GM12865 (cell line): ENCODE results near the gene KIF22.

Experiments
- DNase-seq: peaks from one replicate; pipeline ENCODE4 v3.0.0; 2010; ENCODE audit warnings: low read depth
- H3K4me3 ChIP-seq: 2 replicates; pipeline ENCODE4 v1.5.1; 2011; ENCODE audit warnings: mild to moderate bottlenecking, low read depth, low read length, control low read depth
- TF ChIP-seq, protein P1 (sequence below): IDR thresholded peaks from 2 replicates; pipeline ENCODE4 v1.5.1; 2011; ENCODE audit warnings: low read length, control low read depth, low read depth, inconsistent platforms; ENCODE audit not compliant: insufficient read depth; ENCODE audit errors: missing control alignments

Gene KIF22

DNA sequence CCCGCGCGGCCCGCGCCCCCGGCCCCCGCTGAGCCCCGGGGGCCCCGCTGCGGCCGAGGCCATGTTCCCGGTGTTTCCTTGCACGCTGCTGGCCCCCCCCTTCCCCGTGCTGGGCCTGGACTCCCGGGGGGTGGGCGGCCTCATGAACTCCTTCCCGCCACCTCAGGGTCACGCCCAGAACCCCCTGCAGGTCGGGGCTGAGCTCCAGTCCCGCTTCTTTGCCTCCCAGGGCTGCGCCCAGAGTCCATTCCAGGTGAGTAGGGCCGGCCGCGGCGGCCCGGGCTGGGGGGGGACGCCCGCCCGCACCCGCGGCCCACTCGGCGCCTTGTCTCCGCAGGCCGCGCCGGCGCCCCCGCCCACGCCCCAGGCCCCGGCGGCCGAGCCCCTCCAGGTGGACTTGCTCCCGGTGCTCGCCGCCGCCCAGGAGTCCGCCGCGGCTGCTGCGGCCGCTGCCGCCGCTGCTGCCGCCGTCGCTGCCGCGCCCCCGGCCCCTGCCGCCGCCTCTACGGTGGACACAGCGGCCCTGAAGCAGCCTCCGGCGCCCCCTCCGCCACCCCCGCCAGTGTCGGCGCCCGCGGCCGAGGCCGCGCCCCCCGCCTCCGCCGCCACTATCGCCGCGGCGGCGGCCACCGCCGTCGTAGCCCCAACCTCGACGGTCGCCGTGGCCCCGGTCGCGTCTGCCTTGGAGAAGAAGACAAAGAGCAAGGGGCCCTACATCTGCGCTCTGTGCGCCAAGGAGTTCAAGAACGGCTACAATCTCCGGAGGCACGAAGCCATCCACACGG lies 16.3 kb downstream of the KIF22 start:
- peak; percentile 80 for DNase-seq
- peak overlapping the region; percentile 71 for H3K4me3 ChIP-seq
- TF ChIP-seq, protein P1, sequence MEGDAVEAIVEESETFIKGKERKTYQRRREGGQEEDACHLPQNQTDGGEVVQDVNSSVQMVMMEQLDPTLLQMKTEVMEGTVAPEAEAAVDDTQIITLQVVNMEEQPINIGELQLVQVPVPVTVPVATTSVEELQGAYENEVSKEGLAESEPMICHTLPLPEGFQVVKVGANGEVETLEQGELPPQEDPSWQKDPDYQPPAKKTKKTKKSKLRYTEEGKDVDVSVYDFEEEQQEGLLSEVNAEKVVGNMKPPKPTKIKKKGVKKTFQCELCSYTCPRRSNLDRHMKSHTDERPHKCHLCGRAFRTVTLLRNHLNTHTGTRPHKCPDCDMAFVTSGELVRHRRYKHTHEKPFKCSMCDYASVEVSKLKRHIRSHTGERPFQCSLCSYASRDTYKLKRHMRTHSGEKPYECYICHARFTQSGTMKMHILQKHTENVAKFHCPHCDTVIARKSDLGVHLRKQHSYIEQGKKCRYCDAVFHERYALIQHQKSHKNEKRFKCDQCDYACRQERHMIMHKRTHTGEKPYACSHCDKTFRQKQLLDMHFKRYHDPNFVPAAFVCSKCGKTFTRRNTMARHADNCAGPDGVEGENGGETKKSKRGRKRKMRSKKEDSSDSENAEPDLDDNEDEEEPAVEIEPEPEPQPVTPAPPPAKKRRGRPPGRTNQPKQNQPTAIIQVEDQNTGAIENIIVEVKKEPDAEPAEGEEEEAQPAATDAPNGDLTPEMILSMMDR = no peak

DNA sequence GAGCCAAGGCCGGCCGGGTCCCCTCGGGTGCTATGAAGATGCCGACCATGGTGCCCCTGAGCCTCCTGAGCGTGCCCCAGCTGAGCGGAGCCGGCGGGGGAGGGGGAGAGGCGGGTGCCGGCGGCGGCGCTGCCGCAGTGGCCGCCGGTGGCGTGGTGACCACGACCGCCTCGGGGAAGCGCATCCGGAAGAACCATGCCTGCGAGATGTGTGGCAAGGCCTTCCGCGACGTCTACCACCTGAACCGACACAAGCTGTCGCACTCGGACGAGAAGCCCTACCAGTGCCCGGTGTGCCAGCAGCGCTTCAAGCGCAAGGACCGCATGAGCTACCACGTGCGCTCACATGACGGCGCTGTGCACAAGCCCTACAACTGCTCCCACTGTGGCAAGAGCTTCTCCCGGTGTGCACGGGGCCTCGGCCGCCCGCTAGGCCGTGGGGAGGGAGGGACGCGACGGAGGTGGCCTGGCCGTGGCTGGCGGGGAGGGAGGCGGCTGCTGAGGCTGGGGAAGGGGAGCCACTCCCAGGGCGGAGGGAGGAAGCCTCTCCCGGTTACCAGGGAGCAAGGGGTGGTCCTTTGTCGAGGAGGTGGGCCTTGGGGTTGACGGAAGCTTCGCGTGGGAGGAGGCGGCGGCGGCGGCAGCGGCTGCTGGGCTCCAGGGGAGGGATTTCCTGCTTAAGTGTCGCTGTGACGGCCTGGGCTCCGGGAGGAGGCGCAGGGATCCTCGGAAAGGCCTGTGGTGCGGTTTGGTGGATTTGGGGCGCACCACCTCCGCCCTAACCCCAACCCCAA lies 17.1 kb downstream of the KIF22 start:
- peak overlapping the region; percentile 70 for H3K4me3 ChIP-seq
- peak; percentile 93 for DNase-seq
- TF ChIP-seq, protein P1 = peak; percentile 71

DNA sequence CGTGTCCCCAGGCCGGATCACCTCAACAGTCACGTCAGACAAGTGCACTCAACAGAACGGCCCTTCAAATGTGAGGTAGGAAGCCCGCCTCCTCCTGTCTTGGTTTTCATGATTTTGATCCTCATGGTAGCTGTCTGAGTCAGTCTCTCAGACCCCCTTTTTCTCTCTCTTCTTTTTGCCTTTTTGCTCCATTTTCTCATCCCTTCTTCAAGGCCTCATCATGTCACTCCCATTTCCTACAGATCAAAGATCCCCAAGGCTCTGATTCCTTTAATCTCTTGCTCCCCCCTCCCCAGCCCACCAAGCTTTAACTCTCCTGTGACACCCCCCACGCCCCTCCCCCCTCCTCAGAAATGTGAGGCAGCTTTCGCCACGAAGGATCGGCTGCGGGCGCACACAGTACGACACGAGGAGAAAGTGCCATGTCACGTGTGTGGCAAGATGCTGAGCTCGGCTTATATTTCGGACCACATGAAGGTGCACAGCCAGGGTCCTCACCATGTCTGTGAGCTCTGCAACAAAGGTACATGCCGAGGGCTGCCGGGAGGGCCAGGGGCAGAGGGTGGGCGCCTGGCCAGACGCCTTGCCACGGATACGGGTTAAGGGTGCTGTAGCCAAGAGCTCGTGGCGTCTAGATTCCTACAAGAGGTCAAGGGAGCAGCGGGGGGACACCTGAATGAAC lies 17.8 kb downstream of the KIF22 start:
- DNase-seq = no peak
- peak overlapping the region; percentile 70 for H3K4me3 ChIP-seq
- TF ChIP-seq, protein P1 = no peak

DNA sequence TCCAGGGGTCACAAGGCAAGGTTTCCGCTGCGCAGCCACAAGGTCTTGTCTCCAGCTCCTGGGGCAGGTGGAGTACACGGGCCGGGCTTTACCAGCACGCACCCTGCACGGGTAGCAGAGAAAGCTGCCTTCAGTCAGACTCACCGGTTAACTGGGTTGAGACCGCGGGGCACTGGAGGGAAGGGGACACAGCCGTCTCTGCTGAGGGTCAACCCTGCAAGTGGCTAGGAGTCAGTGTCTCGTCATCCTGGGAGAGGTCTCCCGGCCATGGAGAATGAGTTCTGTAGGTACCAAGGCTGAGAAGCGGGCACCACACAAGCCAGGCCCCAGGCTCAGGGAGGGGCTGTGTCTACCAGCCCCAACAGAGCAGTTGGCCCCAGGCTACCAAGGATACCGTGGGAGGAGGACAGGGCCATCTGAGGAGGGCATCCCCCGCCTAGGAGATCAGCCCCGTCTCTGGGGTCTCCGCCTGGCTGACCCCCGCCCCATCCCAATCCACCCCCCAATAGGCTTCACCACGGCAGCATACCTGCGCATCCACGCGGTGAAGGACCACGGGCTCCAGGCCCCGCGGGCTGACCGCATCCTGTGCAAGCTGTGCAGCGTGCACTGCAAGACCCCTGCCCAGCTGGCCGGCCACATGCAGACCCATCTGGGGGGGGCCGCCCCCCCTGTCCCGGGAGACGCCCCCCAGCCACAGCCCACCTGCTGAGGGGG lies 18.6 kb downstream of the KIF22 start:
- DNase-seq = no peak
- H3K4me3 ChIP-seq = peak overlapping the region; percentile 70
- TF ChIP-seq, protein P1 = no peak

DNA sequence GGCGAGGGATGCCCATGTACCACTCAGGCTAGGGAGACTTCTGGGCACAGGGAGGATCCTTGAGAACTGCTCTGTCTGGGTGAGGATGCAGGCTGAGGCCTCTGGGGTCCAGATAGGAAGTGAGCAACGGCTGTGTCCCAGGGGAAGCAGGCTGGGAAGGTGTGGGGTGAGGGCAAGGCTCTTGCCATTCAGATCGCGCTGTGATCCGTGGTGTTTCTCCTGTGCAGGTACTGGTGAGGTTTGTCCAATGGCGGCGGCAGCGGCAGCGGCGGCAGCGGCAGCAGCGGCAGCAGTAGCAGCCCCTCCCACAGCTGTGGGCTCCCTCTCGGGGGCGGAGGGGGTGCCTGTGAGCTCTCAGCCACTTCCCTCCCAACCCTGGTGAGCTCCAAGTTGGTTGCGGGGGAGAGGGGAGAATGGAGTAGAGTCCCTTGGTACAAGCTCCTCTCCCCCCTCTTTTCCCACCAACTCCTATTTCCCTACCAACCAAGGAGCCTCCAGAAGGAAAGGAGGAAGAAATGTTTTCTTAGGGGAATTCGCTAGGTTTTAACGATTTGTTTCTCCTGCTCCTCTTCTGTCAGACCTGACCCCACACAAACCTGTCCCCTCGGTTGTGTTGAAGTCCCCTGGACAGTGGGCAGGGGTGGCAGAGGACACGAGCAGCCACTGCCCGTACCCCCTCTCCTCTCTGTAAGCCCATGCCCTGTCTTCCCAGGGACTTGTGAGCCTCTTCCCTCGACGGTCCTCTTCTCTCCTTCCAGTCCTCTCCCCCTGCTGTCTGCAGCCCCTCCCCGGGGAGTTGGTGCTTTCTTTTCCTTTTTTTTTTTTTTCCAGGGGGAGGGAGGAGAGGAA lies 19.5 kb downstream of the KIF22 start:
- H3K4me3 ChIP-seq = no peak overlapping the region
- TF ChIP-seq, protein P1 = no peak
- no peak for DNase-seq
